Stomach smooth muscle (tissue), 2 donors: ENCODE results near the gene SPDYE4.

Experiments
- H3K27ac ChIP-seq: one replicate; pipeline ENCODE4 v1.7.0; 2013; ENCODE audit warnings: mild to moderate bottlenecking, low read length, inconsistent platforms
- H3K27me3 ChIP-seq, 2 donors: one replicate each; pipeline ENCODE4 v1.7.0; 2013; ENCODE audit warnings: low read length in 2 of 2; ENCODE audit not compliant: insufficient read depth in 2 of 2, control insufficient read depth in 1 of 2
- H3K36me3 ChIP-seq, 2 donors: one replicate each; pipeline ENCODE4 v1.7.0; 2013; ENCODE audit warnings: low read length in 2 of 2; ENCODE audit not compliant: control insufficient read depth in 2 of 2, insufficient read depth in 2 of 2
- H3K4me1 ChIP-seq: one replicate; pipeline ENCODE4 v1.7.0; 2013; ENCODE audit warnings: low read length; ENCODE audit not compliant: control insufficient read depth, insufficient read depth
- H3K4me3 ChIP-seq, 2 donors: one replicate each; pipeline ENCODE4 v1.7.0; 2013; ENCODE audit warnings: low read length in 2 of 2
- H3K9ac ChIP-seq, 2 donors: one replicate each; pipeline ENCODE4 v1.7.0; 2013; ENCODE audit warnings: low read length in 2 of 2, mild to moderate bottlenecking in 1 of 2
- H3K9me3 ChIP-seq, 2 donors: one replicate each; pipeline ENCODE4 v1.7.0; 2013; ENCODE audit warnings: low read length in 2 of 2; ENCODE audit not compliant: control insufficient read depth in 2 of 2
- donor health status: healthy.
- donor health status: Pancreatic carcinoma.

Gene SPDYE4

GRCh38 chr17:8710813-8711212 is 47.5 kb downstream of the SPDYE4 start:
- Histone ChIP-seq H3K9me3 (no peaks in the 10 kb centered on the region), H3K4me1 (peaks cover 18% of the 10 kb centered on the region), H3K9ac (no peak overlapping the region), H3K27me3 (no peaks in the 10 kb centered on the region), H3K4me3 (no peak overlapping the region), H3K27ac (no peak overlapping the region), H3K36me3 (no peaks in the 10 kb centered on the region)

DNA sequence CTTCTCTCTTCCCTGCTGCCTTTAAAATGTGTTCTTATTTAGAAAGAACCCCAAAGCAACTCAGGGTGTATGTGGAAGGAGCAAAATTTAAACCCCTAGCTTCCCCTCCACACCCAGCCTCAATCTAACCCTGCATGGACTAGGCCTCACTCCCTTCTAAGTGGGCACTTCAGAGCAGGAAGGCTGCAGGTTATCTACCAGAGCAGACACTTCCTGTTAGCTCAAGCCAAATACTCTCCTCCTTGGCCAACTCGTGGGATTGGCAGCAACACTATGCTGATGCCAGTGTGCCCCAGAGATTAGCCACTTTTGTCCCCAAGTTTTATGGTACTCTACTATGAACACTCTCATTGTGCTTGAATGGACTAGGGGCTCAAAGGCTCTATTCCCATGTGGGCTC is 49.3 kb downstream of the SPDYE4 start:
- H3K4me1 ChIP-seq: peaks cover 18% of the 10 kb centered on the region
- H3K36me3 ChIP-seq: no peaks in the 10 kb centered on the region
- no peak overlapping the region for H3K9ac ChIP-seq
- no peak overlapping the region for H3K4me3 ChIP-seq
- H3K27ac ChIP-seq: no peak overlapping the region
- no peaks in the 10 kb centered on the region for H3K27me3 ChIP-seq
- H3K9me3 ChIP-seq: no peaks in the 10 kb centered on the region

DNA sequence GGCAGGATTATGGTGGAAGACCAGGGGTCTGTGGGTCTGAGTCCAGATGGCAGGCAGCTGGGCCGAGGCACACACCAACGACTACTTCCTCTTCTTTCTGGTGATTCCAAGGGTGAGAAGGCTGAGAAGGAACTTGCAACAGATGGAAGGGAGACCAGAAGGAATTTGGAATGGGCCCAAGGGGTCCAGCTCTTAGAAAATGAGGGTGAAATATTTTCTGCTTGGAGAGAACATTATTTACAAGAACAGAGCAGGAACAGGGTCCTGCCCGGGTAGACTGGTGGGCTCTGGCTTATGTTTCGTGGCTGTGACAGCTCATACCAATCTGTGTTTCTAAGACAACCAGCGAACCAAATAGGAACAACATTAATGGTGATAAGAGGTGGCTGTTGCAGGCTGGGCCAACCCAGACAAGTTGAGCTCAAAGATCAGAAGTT is 50.3 kb downstream of the SPDYE4 start:
- Histone ChIP-seq H3K4me3 (peak overlapping the region in 1 of 2 donors; percentile 35), H3K36me3 (no peaks in the 10 kb centered on the region), H3K27ac (peak overlapping the region; percentile 66), H3K4me1 (peaks cover 18% of the 10 kb centered on the region), H3K27me3 (no peaks in the 10 kb centered on the region), H3K9ac (no peak overlapping the region), H3K9me3 (no peaks in the 10 kb centered on the region)

GRCh38 chr17:8707332-8708024 is 50.9 kb downstream of the SPDYE4 start:
- H3K9me3 ChIP-seq: no peaks in the 10 kb centered on the region
- peaks cover 18% of the 10 kb centered on the region for H3K4me1 ChIP-seq
- peak overlapping the region; percentile 66 for H3K27ac ChIP-seq
- peak overlapping the region in 1 of 2 donors; percentile 35 for H3K4me3 ChIP-seq
- no peak overlapping the region for H3K9ac ChIP-seq
- H3K27me3 ChIP-seq: no peaks in the 10 kb centered on the region
- no peaks in the 10 kb centered on the region for H3K36me3 ChIP-seq

DNA sequence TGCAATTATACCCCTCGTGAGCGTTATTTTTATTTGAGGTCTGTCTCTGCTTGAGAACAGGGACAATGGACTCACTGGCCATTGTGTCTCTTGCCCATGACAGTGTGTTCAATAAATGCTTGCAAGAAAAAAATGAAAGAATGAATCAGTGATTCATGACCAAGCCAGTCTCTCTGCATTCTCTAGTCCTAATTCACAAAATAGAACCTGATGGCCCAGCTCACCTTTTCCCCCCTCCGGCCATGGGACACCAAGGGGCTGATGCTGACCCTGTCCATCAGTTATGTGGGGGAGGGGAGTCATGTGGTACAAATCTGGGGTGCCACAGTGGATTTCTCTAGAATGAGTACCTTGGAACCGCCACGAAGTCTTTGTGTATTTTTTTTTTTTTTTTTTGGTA is 51.9 kb downstream of the SPDYE4 start:
- Histone ChIP-seq H3K36me3 (no peaks in the 10 kb centered on the region), H3K4me1 (peaks cover 18% of the 10 kb centered on the region), H3K27me3 (no peaks in the 10 kb centered on the region), H3K9me3 (no peaks in the 10 kb centered on the region), H3K9ac (no peak overlapping the region), H3K27ac (no peak overlapping the region), H3K4me3 (no peak overlapping the region)

DNA sequence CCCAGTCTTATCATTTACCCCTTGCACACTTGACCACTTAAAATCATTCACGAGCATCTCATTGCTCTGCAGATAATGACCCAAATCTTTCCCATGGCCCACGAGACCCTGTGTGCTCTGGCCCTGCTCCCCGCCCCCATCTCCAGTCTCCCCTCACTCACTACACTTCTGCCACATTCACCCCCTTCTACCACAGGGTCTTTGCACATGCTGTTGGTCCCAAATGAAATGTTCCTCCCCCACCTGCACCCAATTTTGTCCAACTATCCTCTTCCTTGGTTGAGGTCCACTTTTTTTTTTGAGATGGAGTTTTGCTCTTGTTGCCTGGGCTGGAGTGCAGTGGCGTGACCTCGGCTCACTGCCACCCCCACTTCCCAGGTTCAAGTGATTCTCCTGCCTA is 52.9 kb downstream of the SPDYE4 start:
- Histone ChIP-seq H3K4me1 (peaks cover 18% of the 10 kb centered on the region), H3K27me3 (no peaks in the 10 kb centered on the region), H3K4me3 (no peak overlapping the region), H3K27ac (no peak overlapping the region), H3K36me3 (no peaks in the 10 kb centered on the region), H3K9ac (no peak overlapping the region), H3K9me3 (no peaks in the 10 kb centered on the region)

DNA sequence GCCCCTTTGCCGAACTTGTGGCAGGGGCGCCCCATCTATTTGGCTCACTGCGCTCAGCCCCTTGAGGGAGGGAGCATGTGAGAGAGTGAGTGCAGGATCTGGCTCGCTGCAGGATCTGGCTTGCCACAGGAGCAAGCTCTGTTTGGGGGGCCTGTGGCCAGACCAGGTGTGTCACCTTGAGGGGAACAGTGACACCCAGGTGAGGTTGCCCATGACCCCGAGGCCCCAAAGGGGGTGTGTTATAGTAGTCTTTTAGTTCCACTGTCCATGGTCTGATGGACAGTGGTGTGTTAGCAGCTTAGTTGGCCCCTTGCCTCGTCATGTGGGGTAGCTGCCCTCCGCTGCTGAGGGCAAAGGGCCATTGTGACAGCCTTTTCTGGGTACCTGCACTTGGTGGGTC is 55.3 kb downstream of the SPDYE4 start:
- Histone ChIP-seq H3K9ac (no peak overlapping the region), H3K27me3 (no peaks in the 10 kb centered on the region), H3K36me3 (no peaks in the 10 kb centered on the region), H3K27ac (no peak overlapping the region), H3K4me3 (no peak overlapping the region), H3K9me3 (no peaks in the 10 kb centered on the region), H3K4me1 (peaks cover 22% of the 10 kb centered on the region)

GRCh38 chr17:8701754-8702153 is 56.6 kb downstream of the SPDYE4 start:
- Histone ChIP-seq H3K9ac (no peak overlapping the region), H3K4me3 (no peak overlapping the region), H3K27ac (no peak overlapping the region), H3K27me3 (no peaks in the 10 kb centered on the region), H3K9me3 (no peaks in the 10 kb centered on the region), H3K4me1 (peaks cover 23% of the 10 kb centered on the region), H3K36me3 (no peaks in the 10 kb centered on the region)

GRCh38 chr17:8701221-8701620 is 57.1 kb downstream of the SPDYE4 start:
- Histone ChIP-seq H3K9ac (no peak overlapping the region), H3K9me3 (no peaks in the 10 kb centered on the region), H3K27ac (no peak overlapping the region), H3K4me3 (no peak overlapping the region), H3K4me1 (peaks cover 27% of the 10 kb centered on the region), H3K27me3 (no peaks in the 10 kb centered on the region), H3K36me3 (no peaks in the 10 kb centered on the region)
